Measurements from ENCODE around the gene TM6SF1. TPM values are rescaled to one million over a fixed set of nuclear protein-coding genes. Genes with fewer than 3 reads are reported as not detected.
A peak's percentile ranks its signal among the peaks of the same experiment; 100 is the strongest.

Gene TM6SF1
- total RNA-seq, 2 donors from 2014 or later, result 25.1 to 31.8 TPM

GRCh38 chr15:83098079-83098478, 9.4 kb upstream of the TM6SF1 start:
- Mint-ChIP-seq H3K27ac (no peak overlapping the region), H3K27me3 (ENCODE audit: low read depth) (peaks cover 42% of the 10 kb centered on the region), H3K4me3 (no peak overlapping the region), H3K36me3 (ENCODE audit: insufficient read depth in 2 of 2) (no peaks in the 10 kb centered on the region), H3K9me3 (no peaks in the 10 kb centered on the region), H3K4me1 (ENCODE audit: low read depth) (no peaks in the 10 kb centered on the region)
- DNase-seq (no peak), ATAC-seq (replicated peaks in 1 of 2) (no peak)

GRCh38 chr15:83099290-83099689, 8.2 kb upstream of the TM6SF1 start:
- H3K4me1 Mint-ChIP-seq (ENCODE audit: low read depth), result no peaks in the 10 kb centered on the region
- H3K27ac Mint-ChIP-seq, result no peak overlapping the region
- no peak overlapping the region for H3K4me3 Mint-ChIP-seq

GRCh38 chr15:83100097-83100646, 7.3 kb upstream of the TM6SF1 start:
- ATAC-seq (replicated peaks in 1 of 2), result no peak
- Mint-ChIP-seq H3K4me3 (no peak overlapping the region), H3K36me3 (ENCODE audit: insufficient read depth in 2 of 2) (no peaks in the 10 kb centered on the region), H3K27me3 (ENCODE audit: low read depth) (peaks cover 56% of the 10 kb centered on the region), H3K4me1 (ENCODE audit: low read depth) (no peaks in the 10 kb centered on the region), H3K9me3 (no peaks in the 10 kb centered on the region), H3K27ac (no peak overlapping the region)
- no peak for DNase-seq

More at GRCh38 chr15:83099290-83099689, 8.2 kb upstream of the TM6SF1 start:
- ATAC-seq (replicated peaks in 1 of 2) (no peak), DNase-seq (no peak)
- H3K27me3 Mint-ChIP-seq (ENCODE audit: low read depth), result peaks cover 49% of the 10 kb centered on the region
- no peaks in the 10 kb centered on the region for H3K36me3 Mint-ChIP-seq (ENCODE audit: insufficient read depth in 2 of 2)
- no peaks in the 10 kb centered on the region for H3K9me3 Mint-ChIP-seq

- H3K36me3 Mint-ChIP-seq (ENCODE audit: insufficient read depth in 2 of 2), result peaks cover 0 to 2% of the 10 kb centered on the region in 2 donors
- H3K9me3 Mint-ChIP-seq, result no peaks in the 10 kb centered on the region
- ATAC-seq (replicated peaks in 1 of 2) (no peak), DNase-seq (no peak)
- no peak overlapping the region for H3K27ac Mint-ChIP-seq
- H3K27me3 Mint-ChIP-seq (ENCODE audit: low read depth), result peaks cover 72% of the 10 kb centered on the region
- no peak overlapping the region for H3K4me3 Mint-ChIP-seq
- H3K4me1 Mint-ChIP-seq (ENCODE audit: low read depth), result peaks cover 5% of the 10 kb centered on the region
These were observed 5.1 kb upstream of the TM6SF1 start for GRCh38 chr15:83102346-83102745.

GRCh38 chr15:83104141-83104540, 3.3 kb upstream of the TM6SF1 start:
- Mint-ChIP-seq H3K27me3 (ENCODE audit: low read depth) (peaks cover 75% of the 10 kb centered on the region), H3K4me1 (ENCODE audit: low read depth) (peaks cover 11% of the 10 kb centered on the region), H3K27ac (no peak overlapping the region), H3K4me3 (no peak overlapping the region), H3K9me3 (no peaks in the 10 kb centered on the region), H3K36me3 (ENCODE audit: insufficient read depth in 2 of 2) (peaks cover 5 to 11% of the 10 kb centered on the region in 2 donors)
- DNase-seq, result no peak
- ATAC-seq (replicated peaks in 1 of 2), result no peak

- DNase-seq, result no peak
- H3K9me3 Mint-ChIP-seq, result no peaks in the 10 kb centered on the region
- no peak overlapping the region for H3K27ac Mint-ChIP-seq
- H3K4me1 Mint-ChIP-seq (ENCODE audit: low read depth), result peaks cover 20% of the 10 kb centered on the region
- H3K36me3 Mint-ChIP-seq (ENCODE audit: insufficient read depth in 2 of 2), result peaks cover 10 to 15% of the 10 kb centered on the region in 2 donors
- ATAC-seq (replicated peaks in 1 of 2), result no peak
- H3K27me3 Mint-ChIP-seq (ENCODE audit: low read depth), result peaks cover 79% of the 10 kb centered on the region
- peak overlapping the region in 1 of 2 donors; percentile 58 for H3K4me3 Mint-ChIP-seq
These were observed 2.0 kb upstream of the TM6SF1 start for GRCh38 chr15:83105440-83105839.

- Mint-ChIP-seq H3K9me3 (peaks cover 0 to 3% of the 10 kb centered on the region in 2 donors), H3K4me3 (peak overlapping the region; percentile 91 to 92), H3K27me3 (ENCODE audit: low read depth) (peaks cover 67% of the 10 kb centered on the region), H3K4me1 (ENCODE audit: low read depth) (peaks cover 20% of the 10 kb centered on the region), H3K36me3 (ENCODE audit: insufficient read depth in 2 of 2) (peaks cover 13 to 18% of the 10 kb centered on the region in 2 donors), H3K27ac (no peak overlapping the region)
- DNase-seq, result peak in 1 of 2 donors; percentile 9
- peak; percentile 12 to 29 for ATAC-seq (replicated peaks in 1 of 2)
These were observed 366 bp downstream of the TM6SF1 start for GRCh38 chr15:83107841-83108181.

GRCh38 chr15:83108266-83109219, 1.1 kb downstream of the TM6SF1 start:
- Mint-ChIP-seq H3K9me3 (peaks cover 0 to 3% of the 10 kb centered on the region in 2 donors), H3K4me3 (peak overlapping the region; percentile 91 to 92), H3K27me3 (ENCODE audit: low read depth) (peaks cover 66% of the 10 kb centered on the region), H3K36me3 (ENCODE audit: insufficient read depth in 2 of 2) (peaks cover 13 to 18% of the 10 kb centered on the region in 2 donors), H3K27ac (no peak overlapping the region), H3K4me1 (ENCODE audit: low read depth) (peaks cover 20% of the 10 kb centered on the region)
- DNase-seq (peak; percentile 41 to 53), ATAC-seq (replicated peaks in 1 of 2) (peak; percentile 72 to 77)

GRCh38 chr15:83109532-83109931, 2.1 kb downstream of the TM6SF1 start:
- Mint-ChIP-seq H3K27ac (no peak overlapping the region), H3K4me1 (ENCODE audit: low read depth) (peaks cover 20% of the 10 kb centered on the region)

GRCh38 chr15:83110381-83110780, 2.9 kb downstream of the TM6SF1 start:
- H3K27me3 Mint-ChIP-seq (ENCODE audit: low read depth), result peaks cover 50% of the 10 kb centered on the region
- no peak overlapping the region for H3K27ac Mint-ChIP-seq
- peaks cover 13 to 22% of the 10 kb centered on the region in 2 donors for H3K36me3 Mint-ChIP-seq (ENCODE audit: insufficient read depth in 2 of 2)
- H3K4me3 Mint-ChIP-seq, result no peak overlapping the region
- ATAC-seq (replicated peaks in 1 of 2) (no peak), DNase-seq (no peak)
- H3K9me3 Mint-ChIP-seq, result peaks cover 0 to 3% of the 10 kb centered on the region in 2 donors
- H3K4me1 Mint-ChIP-seq (ENCODE audit: low read depth), result peaks cover 20% of the 10 kb centered on the region

More at GRCh38 chr15:83109532-83109931, 2.1 kb downstream of the TM6SF1 start:
- DNase-seq (no peak), ATAC-seq (replicated peaks in 1 of 2) (no peak)
- peaks cover 0 to 3% of the 10 kb centered on the region in 2 donors for H3K9me3 Mint-ChIP-seq
- H3K27me3 Mint-ChIP-seq (ENCODE audit: low read depth), result peaks cover 56% of the 10 kb centered on the region
- peak overlapping the region; percentile 91 to 92 for H3K4me3 Mint-ChIP-seq
- peaks cover 13 to 22% of the 10 kb centered on the region in 2 donors for H3K36me3 Mint-ChIP-seq (ENCODE audit: insufficient read depth in 2 of 2)

GRCh38 chr15:83111149-83111548, 3.7 kb downstream of the TM6SF1 start:
- Mint-ChIP-seq H3K4me1 (ENCODE audit: low read depth) (peaks cover 20% of the 10 kb centered on the region), H3K4me3 (no peak overlapping the region), H3K9me3 (peaks cover 0 to 3% of the 10 kb centered on the region in 2 donors), H3K27ac (no peak overlapping the region), H3K27me3 (ENCODE audit: low read depth) (peaks cover 44% of the 10 kb centered on the region), H3K36me3 (ENCODE audit: insufficient read depth in 2 of 2) (peaks cover 13 to 24% of the 10 kb centered on the region in 2 donors)
- ATAC-seq (replicated peaks in 1 of 2) (no peak), DNase-seq (no peak)

- H3K36me3 Mint-ChIP-seq (ENCODE audit: insufficient read depth in 2 of 2), result peaks cover 13 to 21% of the 10 kb centered on the region in 2 donors
These were observed 4.9 kb downstream of the TM6SF1 start for GRCh38 chr15:83112233-83112955.

GRCh38 chr15:83112956-83113299, 5.5 kb downstream of the TM6SF1 start:
- ATAC-seq (replicated peaks in 1 of 2), result no peak
- peaks cover 0 to 3% of the 10 kb centered on the region in 2 donors for H3K9me3 Mint-ChIP-seq
- peaks cover 36% of the 10 kb centered on the region for H3K27me3 Mint-ChIP-seq (ENCODE audit: low read depth)
- no peak overlapping the region for H3K27ac Mint-ChIP-seq
- DNase-seq, result no peak
- H3K4me3 Mint-ChIP-seq, result no peak overlapping the region
- H3K4me1 Mint-ChIP-seq (ENCODE audit: low read depth), result peaks cover 15% of the 10 kb centered on the region
- H3K36me3 Mint-ChIP-seq (ENCODE audit: insufficient read depth in 2 of 2), result peaks cover 13 to 21% of the 10 kb centered on the region in 2 donors

More at GRCh38 chr15:83112233-83112955, 4.9 kb downstream of the TM6SF1 start:
- Mint-ChIP-seq H3K27ac (no peak overlapping the region), H3K27me3 (ENCODE audit: low read depth) (peaks cover 36% of the 10 kb centered on the region), H3K9me3 (peaks cover 0 to 3% of the 10 kb centered on the region in 2 donors), H3K4me3 (no peak overlapping the region), H3K4me1 (ENCODE audit: low read depth) (peaks cover 15% of the 10 kb centered on the region)
- DNase-seq (no peak), ATAC-seq (replicated peaks in 1 of 2) (no peak)

All from activated T-cell treated with anti-CD3 and anti-CD28 coated beads, Interleukin-2, amount 50 U/mL, for 72 hours (primary cell).